Measurements from ENCODE around the gene PSMD3.

The PSMD3 gene

DNA sequence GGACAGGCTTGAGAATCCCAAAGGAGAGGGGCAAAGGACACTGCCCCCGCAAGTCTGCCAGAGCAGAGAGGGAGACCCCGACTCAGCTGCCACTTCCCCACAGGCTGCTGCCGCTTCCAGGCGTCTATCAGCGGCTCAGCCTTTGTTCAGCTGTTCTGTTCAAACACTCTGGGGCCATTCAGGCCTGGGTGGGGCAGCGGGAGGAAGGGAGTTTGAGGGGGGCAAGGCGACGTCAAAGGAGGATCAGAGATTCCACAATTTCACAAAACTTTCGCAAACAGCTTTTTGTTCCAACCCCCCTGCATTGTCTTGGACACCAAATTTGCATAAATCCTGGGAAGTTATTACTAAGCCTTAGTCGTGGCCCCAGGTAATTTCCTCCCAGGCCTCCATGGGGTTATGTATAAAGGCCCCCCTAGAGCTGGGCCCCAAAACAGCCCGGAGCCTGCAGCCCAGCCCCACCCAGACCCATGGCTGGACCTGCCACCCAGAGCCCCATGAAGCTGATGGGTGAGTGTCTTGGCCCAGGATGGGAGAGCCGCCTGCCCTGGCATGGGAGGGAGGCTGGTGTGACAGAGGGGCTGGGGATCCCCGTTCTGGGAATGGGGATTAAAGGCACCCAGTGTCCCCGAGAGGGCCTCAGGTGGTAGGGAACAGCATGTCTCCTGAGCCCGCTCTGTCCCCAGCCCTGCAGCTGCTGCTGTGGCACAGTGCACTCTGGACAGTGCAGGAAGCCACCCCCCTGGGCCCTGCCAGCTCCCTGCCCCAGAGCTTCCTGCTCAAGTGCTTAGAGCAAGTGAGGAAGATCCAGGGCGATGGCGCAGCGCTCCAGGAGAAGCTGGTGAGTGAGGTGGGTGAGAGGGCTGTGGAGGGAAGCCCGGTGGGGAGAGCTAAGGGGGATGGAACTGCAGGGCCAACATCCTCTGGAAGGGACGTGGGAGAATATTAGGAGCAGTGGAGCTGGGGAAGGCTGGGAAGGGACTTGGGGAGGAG is 34.7 kb downstream of the PSMD3 start, which contains the start of gene CSF3:
Gene CSF3 (plus strand): TSS at position 436 of the 993 bp plus-strand sequence. CDS start 35 bp downstream, at position 471.
- H3K4me3 ChIP-seq (ENCODE audit: low read length), result no peak within 1 kb of the TSS

DNA sequence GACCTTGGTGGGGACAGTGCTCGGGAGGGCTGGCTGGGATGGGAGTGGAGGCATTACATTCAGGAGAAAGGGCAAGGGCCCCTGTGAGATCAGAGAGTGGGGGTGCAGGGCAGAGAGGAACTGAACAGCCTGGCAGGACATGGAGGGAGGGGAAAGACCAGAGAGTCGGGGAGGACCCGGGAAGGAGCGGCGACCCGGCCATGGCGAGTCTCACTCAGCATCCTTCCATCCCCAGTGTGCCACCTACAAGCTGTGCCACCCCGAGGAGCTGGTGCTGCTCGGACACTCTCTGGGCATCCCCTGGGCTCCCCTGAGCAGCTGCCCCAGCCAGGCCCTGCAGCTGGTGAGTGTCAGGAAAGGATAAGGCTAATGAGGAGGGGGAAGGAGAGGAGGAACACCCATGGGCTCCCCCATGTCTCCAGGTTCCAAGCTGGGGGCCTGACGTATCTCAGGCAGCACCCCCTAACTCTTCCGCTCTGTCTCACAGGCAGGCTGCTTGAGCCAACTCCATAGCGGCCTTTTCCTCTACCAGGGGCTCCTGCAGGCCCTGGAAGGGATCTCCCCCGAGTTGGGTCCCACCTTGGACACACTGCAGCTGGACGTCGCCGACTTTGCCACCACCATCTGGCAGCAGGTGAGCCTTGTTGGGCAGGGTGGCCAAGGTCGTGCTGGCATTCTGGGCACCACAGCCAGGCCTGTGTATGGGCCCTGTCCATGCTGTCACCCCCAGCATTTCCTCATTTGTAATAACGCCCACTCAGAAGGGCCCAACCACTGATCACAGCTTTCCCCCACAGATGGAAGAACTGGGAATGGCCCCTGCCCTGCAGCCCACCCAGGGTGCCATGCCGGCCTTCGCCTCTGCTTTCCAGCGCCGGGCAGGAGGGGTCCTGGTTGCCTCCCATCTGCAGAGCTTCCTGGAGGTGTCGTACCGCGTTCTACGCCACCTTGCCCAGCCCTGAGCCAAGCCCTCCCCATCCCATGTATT is 35.7 kb downstream of the PSMD3 start:
- Histone ChIP-seq H3K36me3 (ENCODE audit: insufficient read depth, low read length) (peaks cover 22% of the 10 kb centered on the region), H3K27me3 (ENCODE audit: insufficient read depth, low read length) (no peaks in the 10 kb centered on the region), H3K4me3 (ENCODE audit: low read length) (no peak overlapping the region), H3K4me1 (ENCODE audit: insufficient read depth, low read length) (peaks cover 5% of the 10 kb centered on the region), H3K9me3 (ENCODE audit: low read length) (no peaks in the 10 kb centered on the region), H2AFZ (ENCODE audit: low read depth, low read length) (no peak overlapping the region)

More for the DNA sequence above, 34.7 kb downstream of the PSMD3 start, which contains the start of gene CSF3:
- H3K27me3 ChIP-seq (ENCODE audit: insufficient read depth, low read length), result no peaks in the 10 kb centered on the region
- H3K4me1 ChIP-seq (ENCODE audit: insufficient read depth, low read length), result peaks cover 5% of the 10 kb centered on the region
- no peak within 1 kb of the TSS for H2AFZ ChIP-seq (ENCODE audit: low read depth, low read length)
- H3K9me3 ChIP-seq (ENCODE audit: low read length), result no peaks in the 10 kb centered on the region
- H3K36me3 ChIP-seq (ENCODE audit: insufficient read depth, low read length), result peaks cover 16% of the 10 kb centered on the region

DNA sequence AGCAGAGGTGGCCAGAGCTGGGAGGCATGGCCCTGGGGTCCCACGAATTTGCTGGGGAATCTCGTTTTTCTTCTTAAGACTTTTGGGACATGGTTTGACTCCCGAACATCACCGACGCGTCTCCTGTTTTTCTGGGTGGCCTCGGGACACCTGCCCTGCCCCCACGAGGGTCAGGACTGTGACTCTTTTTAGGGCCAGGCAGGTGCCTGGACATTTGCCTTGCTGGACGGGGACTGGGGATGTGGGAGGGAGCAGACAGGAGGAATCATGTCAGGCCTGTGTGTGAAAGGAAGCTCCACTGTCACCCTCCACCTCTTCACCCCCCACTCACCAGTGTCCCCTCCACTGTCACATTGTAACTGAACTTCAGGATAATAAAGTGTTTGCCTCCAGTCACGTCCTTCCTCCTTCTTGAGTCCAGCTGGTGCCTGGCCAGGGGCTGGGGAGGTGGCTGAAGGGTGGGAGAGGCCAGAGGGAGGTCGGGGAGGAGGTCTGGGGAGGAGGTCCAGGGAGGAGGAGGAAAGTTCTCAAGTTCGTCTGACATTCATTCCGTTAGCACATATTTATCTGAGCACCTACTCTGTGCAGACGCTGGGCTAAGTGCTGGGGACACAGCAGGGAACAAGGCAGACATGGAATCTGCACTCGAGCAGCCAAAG is 36.9 kb downstream of the PSMD3 start:
- Histone ChIP-seq H3K9me3 (ENCODE audit: low read length) (no peaks in the 10 kb centered on the region), H3K4me1 (ENCODE audit: insufficient read depth, low read length) (peaks cover 5% of the 10 kb centered on the region), H3K36me3 (ENCODE audit: insufficient read depth, low read length) (peaks cover 34% of the 10 kb centered on the region), H3K4me3 (ENCODE audit: low read length) (no peak overlapping the region), H3K27me3 (ENCODE audit: insufficient read depth, low read length) (no peaks in the 10 kb centered on the region), H2AFZ (ENCODE audit: low read depth, low read length) (no peak overlapping the region)

DNA sequence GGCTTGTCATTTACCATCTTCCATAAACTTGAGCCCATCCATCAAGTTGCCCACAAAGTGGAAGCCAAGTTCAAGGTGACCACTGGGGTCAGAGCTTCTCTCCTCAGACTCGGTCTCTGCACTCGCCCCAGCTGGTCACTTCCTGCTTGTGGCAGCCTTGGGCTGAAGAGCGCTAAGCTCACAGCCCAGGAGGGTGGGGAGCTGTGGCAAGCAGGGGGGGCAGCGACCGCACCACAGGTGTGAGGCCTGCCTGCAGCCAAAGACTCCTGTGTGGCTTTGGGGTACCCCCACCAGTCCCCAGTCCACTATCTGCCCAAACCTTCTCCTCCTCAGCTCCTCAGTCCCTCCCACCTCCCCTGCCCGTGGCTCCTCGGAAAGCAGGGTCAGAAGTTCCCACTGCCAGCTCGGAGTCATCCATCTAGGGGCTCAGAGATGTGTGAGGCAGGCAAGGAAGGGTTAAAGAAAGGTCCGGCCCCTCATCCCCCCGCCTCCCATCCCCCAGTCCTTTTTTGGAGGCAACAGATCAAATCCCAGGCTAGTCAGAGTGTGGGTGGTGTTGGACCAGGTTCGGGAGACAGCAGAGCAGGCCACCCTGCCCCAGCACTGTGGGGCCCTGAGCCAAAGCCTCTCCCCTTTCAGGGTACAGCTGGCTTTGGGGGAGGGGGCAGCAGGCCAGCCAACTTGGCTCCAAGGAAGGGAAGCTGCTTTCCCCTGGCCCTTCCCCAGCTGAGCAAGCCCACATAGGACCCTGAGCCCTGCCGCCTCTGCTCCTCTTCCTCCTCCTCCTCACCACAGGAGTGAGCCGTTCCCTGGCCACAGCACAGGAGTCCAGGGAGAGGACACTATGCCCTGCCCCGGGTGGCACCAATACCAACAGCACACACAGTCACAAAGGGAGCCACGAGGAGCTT is 37.9 kb downstream of the PSMD3 start:
- H2AFZ ChIP-seq (ENCODE audit: low read depth, low read length), result no peak overlapping the region
- peaks cover 41% of the 10 kb centered on the region for H3K36me3 ChIP-seq (ENCODE audit: insufficient read depth, low read length)
- no peak overlapping the region for H3K4me3 ChIP-seq (ENCODE audit: low read length)
- no peaks in the 10 kb centered on the region for H3K9me3 ChIP-seq (ENCODE audit: low read length)
- no peaks in the 10 kb centered on the region for H3K27me3 ChIP-seq (ENCODE audit: insufficient read depth, low read length)
- H3K4me1 ChIP-seq (ENCODE audit: insufficient read depth, low read length), result peaks cover 5% of the 10 kb centered on the region

DNA sequence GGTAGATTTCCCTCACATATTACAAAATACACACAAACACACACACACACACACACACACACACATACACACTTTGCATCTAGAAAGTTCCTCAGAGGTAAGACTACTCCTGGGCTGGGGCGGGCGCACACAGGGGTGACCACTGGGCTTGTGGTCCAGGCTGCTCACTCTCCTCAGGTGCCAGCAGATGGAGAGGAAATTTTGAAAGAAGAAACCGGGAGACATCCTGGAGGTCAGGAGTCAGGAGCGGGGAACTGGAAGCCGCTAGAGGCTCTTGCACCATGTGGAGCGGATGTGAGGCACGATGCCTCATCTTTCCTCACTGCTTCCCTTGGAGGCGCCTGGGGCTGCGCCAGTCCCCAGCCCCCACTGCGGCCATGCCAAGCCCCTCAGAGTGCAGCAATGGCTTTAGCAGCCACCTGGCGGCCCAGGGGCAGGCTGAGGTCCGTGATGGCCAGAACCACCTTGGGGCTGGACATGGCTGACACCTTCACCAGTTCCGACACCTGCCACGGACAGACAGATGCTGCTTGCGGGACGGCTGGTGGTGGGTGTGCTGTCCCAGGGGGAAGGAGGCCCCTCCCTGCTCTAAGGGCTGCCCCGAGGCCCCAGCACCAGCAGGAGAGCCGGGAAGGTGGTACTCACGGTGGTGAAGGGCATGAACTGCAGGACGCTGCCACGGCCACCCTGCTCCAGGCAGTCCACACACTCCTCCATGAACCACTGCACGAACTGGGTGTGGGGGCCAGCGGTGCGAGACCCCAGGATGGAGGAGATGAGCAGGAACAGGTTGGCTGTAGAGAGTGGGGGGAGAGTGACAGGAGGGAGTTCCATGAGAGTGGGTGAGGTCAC is 38.8 kb downstream of the PSMD3 start:
- Histone ChIP-seq H3K4me3 (ENCODE audit: low read length) (no peak overlapping the region), H3K9me3 (ENCODE audit: low read length) (no peaks in the 10 kb centered on the region), H3K36me3 (ENCODE audit: insufficient read depth, low read length) (peaks cover 41% of the 10 kb centered on the region), H3K27me3 (ENCODE audit: insufficient read depth, low read length) (no peaks in the 10 kb centered on the region), H3K4me1 (ENCODE audit: insufficient read depth, low read length) (peaks cover 5% of the 10 kb centered on the region), H2AFZ (ENCODE audit: low read depth, low read length) (no peak overlapping the region)

DNA sequence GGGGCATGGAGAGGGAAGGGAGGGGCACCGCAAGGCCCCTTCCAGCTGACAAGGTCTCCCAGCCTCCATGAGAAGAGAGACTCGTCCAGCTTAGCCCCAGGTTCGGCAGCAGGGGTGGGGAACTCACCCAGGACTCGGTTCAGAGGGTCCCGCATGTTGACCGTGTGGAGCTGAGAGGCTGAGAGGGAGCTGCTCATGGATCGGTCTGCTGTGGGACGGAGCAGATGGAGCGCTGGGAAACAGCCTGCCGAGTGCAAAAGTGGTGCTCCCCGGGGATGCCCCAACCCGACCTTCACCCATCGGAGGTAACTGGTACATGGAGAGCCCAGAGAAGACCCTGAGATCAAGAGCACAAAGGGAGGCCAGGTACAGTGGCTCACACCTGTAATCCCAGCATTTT is 39.5 kb downstream of the PSMD3 start:
- no peak overlapping the region for H2AFZ ChIP-seq (ENCODE audit: low read depth, low read length)
- H3K4me1 ChIP-seq (ENCODE audit: insufficient read depth, low read length), result peaks cover under 1% of the 10 kb centered on the region
- no peaks in the 10 kb centered on the region for H3K9me3 ChIP-seq (ENCODE audit: low read length)
- no peak overlapping the region for H3K4me3 ChIP-seq (ENCODE audit: low read length)
- peaks cover 45% of the 10 kb centered on the region for H3K36me3 ChIP-seq (ENCODE audit: insufficient read depth, low read length)
- H3K27me3 ChIP-seq (ENCODE audit: insufficient read depth, low read length), result no peaks in the 10 kb centered on the region

DNA sequence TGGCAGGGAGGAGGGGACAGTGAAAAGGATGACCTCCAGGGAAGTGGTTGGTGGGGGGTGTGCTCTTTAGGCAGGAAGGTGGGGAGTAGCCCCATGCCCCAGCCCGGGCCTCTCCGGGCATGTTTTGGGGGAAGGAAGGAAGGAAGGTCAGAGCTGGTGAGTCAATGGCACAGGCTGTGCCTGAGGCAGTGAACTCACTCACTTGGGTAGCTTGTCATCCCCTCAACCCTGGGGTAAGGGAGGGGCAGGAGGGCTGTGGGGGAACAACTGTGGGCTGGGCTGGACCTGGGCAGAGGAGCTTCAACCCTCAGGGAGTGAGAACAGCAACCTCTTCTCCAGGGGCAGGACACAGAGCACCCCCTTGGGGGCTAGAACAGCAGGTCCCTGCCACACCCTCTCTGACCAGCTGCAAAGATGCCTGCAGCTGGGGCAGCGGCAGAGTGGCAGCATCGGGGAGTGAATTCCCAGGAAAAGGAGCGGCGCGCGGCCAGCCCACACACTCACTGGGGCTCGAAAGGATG is 40.9 kb downstream of the PSMD3 start:
- H3K9me3 ChIP-seq (ENCODE audit: low read length), result no peaks in the 10 kb centered on the region
- H3K27me3 ChIP-seq (ENCODE audit: insufficient read depth, low read length), result no peaks in the 10 kb centered on the region
- H2AFZ ChIP-seq (ENCODE audit: low read depth, low read length), result no peak overlapping the region
- no peak overlapping the region for H3K4me3 ChIP-seq (ENCODE audit: low read length)
- H3K36me3 ChIP-seq (ENCODE audit: insufficient read depth, low read length), result peaks cover 59% of the 10 kb centered on the region
- H3K4me1 ChIP-seq (ENCODE audit: insufficient read depth, low read length), result no peaks in the 10 kb centered on the region

DNA sequence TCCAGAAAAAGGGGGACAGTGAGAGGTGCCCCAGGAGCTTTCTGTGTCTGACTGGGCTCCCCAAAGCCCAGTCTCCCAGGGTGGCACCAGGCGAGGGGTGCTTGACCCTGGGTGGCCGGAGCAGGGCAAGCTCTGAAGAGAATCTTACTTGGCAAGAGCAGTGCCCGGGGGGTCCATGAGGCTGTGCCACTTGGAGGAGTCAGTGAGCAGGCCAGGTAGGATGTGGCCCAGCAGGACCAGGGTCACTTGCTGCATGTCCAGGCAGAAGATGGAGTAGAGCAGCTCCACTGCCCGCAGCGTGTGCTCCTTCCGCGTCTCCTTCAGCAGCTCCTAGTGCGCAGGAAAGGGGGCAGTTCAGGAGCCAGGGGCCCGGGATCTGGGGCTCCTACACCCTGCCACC is 41.9 kb downstream of the PSMD3 start:
- H3K36me3 ChIP-seq (ENCODE audit: insufficient read depth, low read length), result peaks cover 63% of the 10 kb centered on the region
- H3K4me3 ChIP-seq (ENCODE audit: low read length), result no peak overlapping the region
- H3K9me3 ChIP-seq (ENCODE audit: low read length), result no peaks in the 10 kb centered on the region
- H2AFZ ChIP-seq (ENCODE audit: low read depth, low read length), result no peak overlapping the region
- no peaks in the 10 kb centered on the region for H3K4me1 ChIP-seq (ENCODE audit: insufficient read depth, low read length)
- no peaks in the 10 kb centered on the region for H3K27me3 ChIP-seq (ENCODE audit: insufficient read depth, low read length)

DNA sequence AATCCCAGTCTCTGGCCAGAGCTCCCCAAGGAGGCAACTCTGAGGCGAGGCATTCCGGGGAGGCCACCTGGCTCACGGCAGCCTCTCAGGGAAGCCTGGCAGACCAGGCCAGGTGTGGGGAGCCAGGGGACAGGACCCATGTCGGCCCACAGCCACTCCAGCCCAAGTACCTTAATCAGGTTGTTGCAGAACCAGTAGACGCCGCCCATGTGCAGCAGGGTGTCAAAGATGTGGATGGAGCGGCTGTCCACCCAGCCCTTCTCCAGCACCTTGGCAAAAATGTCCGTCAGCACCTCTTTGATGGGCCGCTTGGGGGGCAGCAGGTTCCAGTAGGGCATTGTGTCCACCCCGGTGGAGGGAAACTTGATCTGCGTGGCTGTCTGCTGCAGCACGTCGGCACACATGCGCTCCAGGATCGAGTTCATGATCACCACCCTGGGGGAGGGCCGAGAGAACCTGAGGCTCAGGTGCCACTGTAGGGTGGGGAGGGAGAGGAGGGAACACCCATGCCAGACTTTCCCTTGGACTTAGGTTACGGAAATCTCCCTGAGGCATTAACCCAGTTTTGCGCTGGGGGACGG is 42.4 kb downstream of the PSMD3 start:
- Histone ChIP-seq H3K27me3 (ENCODE audit: insufficient read depth, low read length) (no peaks in the 10 kb centered on the region), H3K36me3 (ENCODE audit: insufficient read depth, low read length) (peaks cover 63% of the 10 kb centered on the region), H3K9me3 (ENCODE audit: low read length) (no peaks in the 10 kb centered on the region), H2AFZ (ENCODE audit: low read depth, low read length) (no peak overlapping the region), H3K4me3 (ENCODE audit: low read length) (no peak overlapping the region), H3K4me1 (ENCODE audit: insufficient read depth, low read length) (no peaks in the 10 kb centered on the region)

DNA sequence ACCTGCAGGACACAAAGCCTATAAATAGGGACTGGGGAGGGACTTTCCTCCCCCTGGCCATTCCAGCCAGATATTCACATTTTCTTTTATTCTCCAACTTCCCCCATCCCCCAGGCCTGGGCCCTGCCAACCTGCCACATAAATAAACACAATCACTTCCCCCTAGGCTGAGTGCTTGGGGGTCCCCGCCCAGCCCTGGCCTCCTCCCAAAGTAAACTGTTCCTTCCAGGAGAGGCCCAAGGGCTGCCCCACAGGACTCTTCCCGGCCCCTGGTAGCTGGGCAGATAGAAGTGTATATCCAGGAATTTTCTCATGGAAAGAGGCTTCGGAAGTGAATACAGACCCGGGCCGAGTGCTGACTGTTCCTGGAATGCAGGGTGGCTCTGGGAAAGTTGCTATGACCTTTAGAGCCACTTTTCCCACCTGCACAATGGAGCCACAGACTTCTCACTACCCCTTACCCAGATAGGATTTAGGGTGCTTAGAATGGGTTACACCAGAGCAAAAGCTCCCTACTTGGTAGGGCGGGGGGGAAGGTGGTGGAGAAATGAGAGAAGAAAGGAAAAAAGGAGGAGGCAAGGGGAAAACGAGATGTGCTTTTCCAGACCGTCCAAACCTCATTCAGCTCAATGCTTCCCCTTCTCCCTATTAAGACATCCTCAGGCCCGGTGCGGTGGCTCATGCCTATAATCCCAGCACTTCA is 43.1 kb downstream of the PSMD3 start:
- H3K9me3 ChIP-seq (ENCODE audit: low read length), result no peaks in the 10 kb centered on the region
- H3K36me3 ChIP-seq (ENCODE audit: insufficient read depth, low read length), result peaks cover 66% of the 10 kb centered on the region

More for the DNA sequence above, 43.1 kb downstream of the PSMD3 start:
- Histone ChIP-seq H3K4me1 (ENCODE audit: insufficient read depth, low read length) (no peaks in the 10 kb centered on the region), H3K4me3 (ENCODE audit: low read length) (no peak overlapping the region), H2AFZ (ENCODE audit: low read depth, low read length) (no peak overlapping the region), H3K27me3 (ENCODE audit: insufficient read depth, low read length) (no peaks in the 10 kb centered on the region)
